Body of pancreas (tissue), 4 donors: ENCODE measurements around the gene ZNF281. TPM values are rescaled to one million over a fixed set of nuclear protein-coding genes. Genes with fewer than 3 reads are reported as not detected.
"Not testable (repeated sequence)": the region's sequence is repeated elsewhere in the genome, so short reads cannot be mapped to it uniquely, and the experiment has no call there.

Experiments
- ATAC-seq: fragments of 150-250 bp; one replicate; pipeline ENCODE4 v1.9.1; 2016
- DNase-seq, 4 donors: peaks; one replicate each; pipeline ENCODE4 v3.0.0-alpha.2; 2019
- H3K27ac ChIP-seq, 4 donors: fragments of 200-600 bp; sonication (generic); 1 replicate in 3 of 4; 2 replicates in 1 of 4; pipeline versions ENCODE4 v1.5.1 to v1.6.1; 2016 to 2019; ENCODE audit warnings: mild to moderate bottlenecking in 1 of 4, mixed read lengths in 1 of 4, moderate library complexity in 1 of 4
- H3K27me3 ChIP-seq, 2 donors: fragments of 200-600 bp; sonication (generic); one replicate each; pipeline ENCODE4 v1.6.0; 2016; ENCODE audit warnings: mild to moderate bottlenecking in 1 of 2
- H3K36me3 ChIP-seq, 2 donors: fragments of 200-600 bp; sonication (generic); replicated peaks in 1 of 2; 2 replicates each; pipeline ENCODE4 v1.5.1; 2016; ENCODE audit warnings: low read depth in 2 of 2; ENCODE audit not compliant: insufficient read depth in 1 of 2
- H3K4me1 ChIP-seq: fragments of 200-600 bp; sonication (generic); one replicate; pipeline ENCODE4 v1.6.0; 2016
- H3K4me3 ChIP-seq, 2 donors: fragments of 200-600 bp; sonication (generic); 1 replicate in 1 of 2; 2 replicates in 1 of 2; pipeline ENCODE4 v1.5.1; 2016 to 2019
- H3K9me3 ChIP-seq, 3 donors: fragments of 200-600 bp; sonication (generic); 1 replicate in 2 of 3; 2 replicates in 1 of 3; pipeline ENCODE4 v1.5.1; 2016
- POLR2A ChIP-seq, 3 donors: fragments of 450-650 bp; IDR thresholded peaks; one replicate each; pipeline ENCODE4 v1.6.1; 2016; ENCODE audit warnings: antibody characterized with exemption in 3 of 3, mild to moderate bottlenecking in 2 of 3
- WGBS, 2 donors: methylation state at CpG; one replicate each; pipeline ENCODE4 v1.1.5; 2017; 5-methylcytosine and 5-hydroxymethylcytosine counted together
- intact Hi-C: fragments of 100-400 bp; cut with DNase I; formaldehyde crosslinking; loops from one replicate; pipeline ENCODE4 v1.15.1; 2023
- total RNA-seq, 2 donors: library from RNA; depleted of rRNA; stranded (reverse); fragments of >200 nt; gene quantifications; one replicate each; pipeline ENCODE4 v1.1.0, GENCODE V29; 2016
- TF ChIP-seq, protein P1 (sequence below), 7 experiments: fragments of 450-650 bp in 4 of 7; fragments of 200-600 bp in 3 of 7; sonication (generic) in 3 of 7; IDR thresholded peaks; one replicate each; pipeline ENCODE4 v1.5.1; 2016 to 2019; ENCODE audit warnings: antibody characterized with exemption in 7 of 7

ZNF281 gene
- total RNA-seq, 2 donors from 2014 or later: 6.5 to 7.9 TPM

DNA sequence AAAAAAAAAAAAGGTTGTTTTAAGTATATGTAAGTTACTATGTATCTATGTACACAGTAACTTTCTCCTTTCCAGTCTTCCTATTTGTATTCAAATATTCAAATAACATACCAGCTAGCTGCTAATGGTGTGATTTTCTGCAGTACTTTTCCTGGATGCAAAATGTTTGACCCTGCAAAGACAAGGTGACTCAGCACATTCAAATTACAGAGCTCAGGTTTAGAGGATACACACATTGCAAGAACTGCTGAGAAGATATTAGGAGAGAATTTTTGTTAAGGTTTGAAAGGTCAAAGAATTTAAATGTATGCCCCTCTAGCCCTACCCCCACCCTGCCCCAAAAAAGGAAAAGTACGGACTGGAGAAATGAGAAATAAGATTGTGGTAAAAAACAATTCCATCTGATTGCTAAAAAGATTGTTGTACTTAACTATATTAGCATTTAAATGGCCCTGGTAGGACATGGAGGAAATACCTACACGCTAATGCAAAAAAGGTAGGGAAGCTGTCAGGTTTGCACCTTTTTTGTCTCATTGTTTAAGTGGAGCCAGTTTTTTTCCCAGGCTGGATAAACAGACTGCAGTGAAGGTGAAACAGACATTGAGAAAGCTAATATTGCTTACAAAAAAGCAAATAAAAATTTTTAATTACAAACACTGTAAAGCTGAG lies 45.6 kb downstream of the ZNF281 start:
- Histone ChIP-seq H3K4me3 (no peak overlapping the region), H3K27me3 (no peaks in the 10 kb centered on the region), H3K4me1 (peaks cover 3% of the 10 kb centered on the region), H3K27ac (no peak overlapping the region), H3K9me3 (no peaks in the 10 kb centered on the region), H3K36me3 (no peaks in the 10 kb centered on the region)
- DNase-seq: no peak
- WGBS, 2 donors: 86 to 88% methylated on average over 2 of the region's 2 CpGs
- intact Hi-C loops: no loop called here
- ATAC-seq: no peak
- TF ChIP-seq, protein P1, sequence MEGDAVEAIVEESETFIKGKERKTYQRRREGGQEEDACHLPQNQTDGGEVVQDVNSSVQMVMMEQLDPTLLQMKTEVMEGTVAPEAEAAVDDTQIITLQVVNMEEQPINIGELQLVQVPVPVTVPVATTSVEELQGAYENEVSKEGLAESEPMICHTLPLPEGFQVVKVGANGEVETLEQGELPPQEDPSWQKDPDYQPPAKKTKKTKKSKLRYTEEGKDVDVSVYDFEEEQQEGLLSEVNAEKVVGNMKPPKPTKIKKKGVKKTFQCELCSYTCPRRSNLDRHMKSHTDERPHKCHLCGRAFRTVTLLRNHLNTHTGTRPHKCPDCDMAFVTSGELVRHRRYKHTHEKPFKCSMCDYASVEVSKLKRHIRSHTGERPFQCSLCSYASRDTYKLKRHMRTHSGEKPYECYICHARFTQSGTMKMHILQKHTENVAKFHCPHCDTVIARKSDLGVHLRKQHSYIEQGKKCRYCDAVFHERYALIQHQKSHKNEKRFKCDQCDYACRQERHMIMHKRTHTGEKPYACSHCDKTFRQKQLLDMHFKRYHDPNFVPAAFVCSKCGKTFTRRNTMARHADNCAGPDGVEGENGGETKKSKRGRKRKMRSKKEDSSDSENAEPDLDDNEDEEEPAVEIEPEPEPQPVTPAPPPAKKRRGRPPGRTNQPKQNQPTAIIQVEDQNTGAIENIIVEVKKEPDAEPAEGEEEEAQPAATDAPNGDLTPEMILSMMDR (IDR thresholded peaks at IDR 0.05): no peak
- TF ChIP-seq POLR2A (IDR thresholded peaks at IDR 0.05): no peak

DNA sequence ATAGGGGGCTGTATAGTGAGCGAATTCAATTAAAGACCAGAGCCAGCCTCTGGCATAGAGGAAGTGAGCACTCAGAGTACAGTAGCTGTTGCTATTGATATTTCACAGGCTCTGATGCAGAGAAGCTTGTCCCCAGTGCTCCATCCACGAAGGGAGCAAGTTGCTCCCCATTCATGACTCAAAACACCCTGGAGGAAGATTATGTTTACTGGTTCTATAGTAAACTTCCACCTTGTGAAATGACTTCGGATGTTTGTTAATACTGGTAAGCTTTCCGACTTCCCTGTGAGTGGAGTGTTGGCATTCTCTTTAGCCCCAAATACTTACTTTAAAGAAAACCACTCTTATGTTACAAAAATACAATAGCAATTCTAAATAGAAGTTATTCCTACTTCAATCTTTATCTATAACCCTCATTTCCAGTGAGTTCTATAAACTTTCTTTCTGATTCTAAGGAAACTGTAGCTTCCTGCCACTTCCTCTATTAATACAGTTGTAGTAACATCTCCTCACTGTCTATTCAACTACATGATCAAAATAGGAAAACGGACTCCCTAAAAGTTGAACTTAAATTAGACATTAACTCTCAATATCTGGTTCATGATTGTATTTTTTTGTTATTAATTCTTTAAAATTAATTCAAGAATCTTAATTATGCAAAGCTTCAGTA lies 46.4 kb downstream of the ZNF281 start:
- H3K9me3 ChIP-seq: no peaks in the 10 kb centered on the region
- no peaks in the 10 kb centered on the region for H3K36me3 ChIP-seq
- no peaks in the 10 kb centered on the region for H3K4me1 ChIP-seq
- no peak overlapping the region for H3K4me3 ChIP-seq
- no peaks in the 10 kb centered on the region for H3K27me3 ChIP-seq
- TF ChIP-seq POLR2A (IDR thresholded peaks at IDR 0.05): no peak
- TF ChIP-seq, protein P1 (IDR thresholded peaks at IDR 0.05): no peak
- intact Hi-C loops: no loop called here
- DNase-seq (no peak), ATAC-seq (no peak)
- WGBS, 2 donors: 61 to 78% methylated on average over 5 of the region's 5 CpGs
- H3K27ac ChIP-seq: no peak overlapping the region

- no peak for ATAC-seq
- Histone ChIP-seq H3K27ac (no peak overlapping the region), H3K4me3 (no peak overlapping the region), H3K4me1 (no peaks in the 10 kb centered on the region), H3K27me3 (no peaks in the 10 kb centered on the region), H3K36me3 (no peaks in the 10 kb centered on the region), H3K9me3 (no peaks in the 10 kb centered on the region)
- no peak for DNase-seq
- no peak for TF ChIP-seq POLR2A (IDR thresholded peaks at IDR 0.05)
- TF ChIP-seq, protein P1 (IDR thresholded peaks at IDR 0.05): no peak
- WGBS, 2 donors: 83 to 90% methylated on average over 2 of the region's 2 CpGs
- intact Hi-C loops: no loop called here
Observed at GRCh38 chr1:200362421-200362820, 47.4 kb downstream of the ZNF281 start.

- Histone ChIP-seq H3K36me3 (no peaks in the 10 kb centered on the region), H3K4me3 (no peak overlapping the region), H3K9me3 (no peaks in the 10 kb centered on the region), H3K4me1 (no peaks in the 10 kb centered on the region), H3K27me3 (no peaks in the 10 kb centered on the region), H3K27ac (no peak overlapping the region)
- intact Hi-C loops: no loop called here
- DNase-seq (no peak), ATAC-seq (no peak)
- WGBS, 2 donors: 50 to 57% methylated on average over 3 of the region's 3 CpGs
- TF ChIP-seq POLR2A (IDR thresholded peaks at IDR 0.05): no peak
- TF ChIP-seq, protein P1 (IDR thresholded peaks at IDR 0.05): no peak
Observed at GRCh38 chr1:200359610-200360163, 50.1 kb downstream of the ZNF281 start.

DNA sequence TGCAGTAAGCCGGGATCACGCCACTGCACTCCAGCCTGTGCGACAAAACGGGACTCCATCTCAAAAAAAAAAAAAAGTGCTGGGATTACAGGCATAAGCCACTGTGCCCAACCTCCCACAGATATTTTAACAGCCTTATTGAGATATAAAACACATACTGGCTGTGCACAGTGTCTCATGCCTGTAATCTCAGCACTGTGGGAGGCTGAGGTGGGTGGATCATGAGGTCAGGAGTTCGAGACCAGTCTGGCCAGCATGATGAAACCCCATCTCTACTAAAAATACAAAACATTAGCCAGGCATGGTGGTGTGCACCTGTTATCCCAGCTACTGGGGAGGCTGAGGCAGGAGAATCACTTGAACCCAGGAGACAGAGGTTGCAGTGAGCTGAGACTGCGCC lies 51.9 kb downstream of the ZNF281 start:
- intact Hi-C loops, DNase-seq, H3K27ac ChIP-seq, H3K27me3 ChIP-seq, H3K36me3 ChIP-seq, H3K4me3 ChIP-seq, H3K4me1 ChIP-seq, H3K9me3 ChIP-seq, ATAC-seq: not testable (repeated sequence)
- WGBS, 2 donors: 77 to 85% methylated on average over 6 of the region's 6 CpGs
